Measurements from ENCODE around the gene ASPRV1.
A peak's percentile ranks its signal among the peaks of the same experiment; 100 is the strongest.

ASPRV1 gene

GRCh38 chr2:69916106-69916505, 45.3 kb downstream of the ASPRV1 start:
- no peak overlapping the region for H3K4me3 ChIP-seq (ENCODE audit: low read depth, low read length)
- TF ChIP-seq, protein P1, sequence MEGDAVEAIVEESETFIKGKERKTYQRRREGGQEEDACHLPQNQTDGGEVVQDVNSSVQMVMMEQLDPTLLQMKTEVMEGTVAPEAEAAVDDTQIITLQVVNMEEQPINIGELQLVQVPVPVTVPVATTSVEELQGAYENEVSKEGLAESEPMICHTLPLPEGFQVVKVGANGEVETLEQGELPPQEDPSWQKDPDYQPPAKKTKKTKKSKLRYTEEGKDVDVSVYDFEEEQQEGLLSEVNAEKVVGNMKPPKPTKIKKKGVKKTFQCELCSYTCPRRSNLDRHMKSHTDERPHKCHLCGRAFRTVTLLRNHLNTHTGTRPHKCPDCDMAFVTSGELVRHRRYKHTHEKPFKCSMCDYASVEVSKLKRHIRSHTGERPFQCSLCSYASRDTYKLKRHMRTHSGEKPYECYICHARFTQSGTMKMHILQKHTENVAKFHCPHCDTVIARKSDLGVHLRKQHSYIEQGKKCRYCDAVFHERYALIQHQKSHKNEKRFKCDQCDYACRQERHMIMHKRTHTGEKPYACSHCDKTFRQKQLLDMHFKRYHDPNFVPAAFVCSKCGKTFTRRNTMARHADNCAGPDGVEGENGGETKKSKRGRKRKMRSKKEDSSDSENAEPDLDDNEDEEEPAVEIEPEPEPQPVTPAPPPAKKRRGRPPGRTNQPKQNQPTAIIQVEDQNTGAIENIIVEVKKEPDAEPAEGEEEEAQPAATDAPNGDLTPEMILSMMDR (IDR thresholded peaks at IDR 0.05; ENCODE audit: borderline replicate concordance, insufficient read depth, low read depth, low read length), result no peak

- TF ChIP-seq, protein P1 (IDR thresholded peaks at IDR 0.05; ENCODE audit: borderline replicate concordance, insufficient read depth, low read depth, low read length), result no peak
- peak within 1 kb of the TSS; percentile 89 for H3K4me3 ChIP-seq (ENCODE audit: low read depth, low read length)
These were observed 46.2 kb downstream of the ASPRV1 start, which contains the start of gene MXD1 for GRCh38 chr2:69914950-69915945. TSS of gene MXD1 (plus strand) at chr2:69915109. CDS start at chr2:69915331, 222 bp downstream.

DNA sequence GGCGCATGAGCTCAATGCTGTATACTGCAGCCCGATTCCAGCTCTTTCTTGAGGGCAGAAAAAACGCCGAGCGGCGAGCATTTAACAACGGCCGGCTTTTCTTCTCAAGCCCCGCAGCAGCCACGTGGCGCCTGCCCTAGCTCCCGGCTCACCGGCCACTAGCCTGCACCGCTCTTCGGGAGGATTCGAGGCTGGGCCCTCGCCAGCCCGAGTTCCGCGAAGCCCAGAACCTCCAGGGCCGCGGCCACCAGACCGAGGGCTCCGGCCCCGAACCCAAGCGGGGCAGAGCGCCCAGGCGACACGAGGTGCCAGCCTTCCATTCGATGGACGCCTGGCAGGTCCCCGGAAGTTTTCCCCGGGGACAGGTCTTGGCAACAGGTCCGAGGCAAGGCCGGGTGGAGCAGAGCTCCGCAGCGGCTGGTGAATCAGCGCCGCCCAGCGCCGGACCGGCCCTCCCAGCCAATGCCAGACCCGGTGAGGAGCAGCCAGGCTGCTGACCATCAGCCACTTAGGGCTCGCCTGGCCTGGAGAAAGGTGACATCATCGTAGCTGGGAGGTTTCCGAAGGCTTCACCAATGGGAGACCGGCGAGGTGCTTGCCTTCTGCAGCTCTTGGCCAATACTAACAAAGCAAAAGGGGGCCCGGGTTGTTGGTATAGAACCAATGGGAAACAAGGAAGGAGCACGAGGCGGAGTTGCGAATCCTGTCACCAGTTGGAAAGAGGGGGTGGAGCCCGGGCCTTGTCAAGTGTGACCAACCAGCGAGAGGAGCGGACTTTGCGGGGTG, 47.1 kb downstream of the ASPRV1 start:
- TF ChIP-seq, protein P1 (IDR thresholded peaks at IDR 0.05; ENCODE audit: borderline replicate concordance, insufficient read depth, low read depth, low read length), result 0 out of 2 replicates have a peak, but pooled peaks have one; percentile 5
- H3K4me3 ChIP-seq (ENCODE audit: low read depth, low read length), result peak overlapping the region; percentile 70

DNA sequence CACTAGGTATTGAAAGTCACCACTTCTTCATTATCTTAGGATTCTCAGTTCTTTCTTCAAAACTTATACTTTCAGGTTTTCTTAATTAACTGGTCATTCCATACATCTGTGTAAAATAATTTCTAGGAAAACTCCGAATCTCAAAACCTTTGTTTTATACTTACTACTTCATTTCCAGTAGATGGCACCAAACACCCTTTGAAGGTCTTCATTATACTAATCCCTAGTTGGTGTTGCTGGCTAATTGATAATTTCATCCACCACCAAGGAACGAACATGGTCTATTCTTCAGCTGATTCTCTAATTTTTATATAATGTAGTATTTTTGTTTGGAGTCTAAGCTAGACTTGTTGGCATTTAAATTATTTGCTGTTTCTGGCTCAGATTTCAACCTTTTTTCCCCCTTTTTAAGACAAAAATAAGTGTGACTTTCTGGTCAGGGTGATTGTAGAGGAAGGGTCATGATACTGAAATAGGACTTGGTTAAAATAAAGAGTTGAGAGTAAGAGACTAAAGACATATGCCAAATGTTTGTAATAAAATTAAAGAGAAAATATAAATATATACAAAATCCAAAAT, 49.4 kb downstream of the ASPRV1 start:
- no peak overlapping the region for H3K4me3 ChIP-seq (ENCODE audit: low read depth, low read length)
- TF ChIP-seq, protein P1 (IDR thresholded peaks at IDR 0.05; ENCODE audit: borderline replicate concordance, insufficient read depth, low read depth, low read length), result peak; percentile 32; the same call in 1 of the 2 replicates
